Germinal center (tissue), 1 donor: Measurements from ENCODE around the gene ANO1.

Experiments used
- DNase-seq: peaks from one replicate; pipeline ENCODE4 v3.0.0; 2012; ENCODE audit warnings: mixed read lengths, low spot score

ANO1 gene

GRCh38 chr11:70164705-70165104, 86.6 kb downstream of the ANO1 start:
- no peak for DNase-seq

- DNase-seq: no peak
These were observed 89.0 kb downstream of the ANO1 start for GRCh38 chr11:70167120-70167519.

DNA sequence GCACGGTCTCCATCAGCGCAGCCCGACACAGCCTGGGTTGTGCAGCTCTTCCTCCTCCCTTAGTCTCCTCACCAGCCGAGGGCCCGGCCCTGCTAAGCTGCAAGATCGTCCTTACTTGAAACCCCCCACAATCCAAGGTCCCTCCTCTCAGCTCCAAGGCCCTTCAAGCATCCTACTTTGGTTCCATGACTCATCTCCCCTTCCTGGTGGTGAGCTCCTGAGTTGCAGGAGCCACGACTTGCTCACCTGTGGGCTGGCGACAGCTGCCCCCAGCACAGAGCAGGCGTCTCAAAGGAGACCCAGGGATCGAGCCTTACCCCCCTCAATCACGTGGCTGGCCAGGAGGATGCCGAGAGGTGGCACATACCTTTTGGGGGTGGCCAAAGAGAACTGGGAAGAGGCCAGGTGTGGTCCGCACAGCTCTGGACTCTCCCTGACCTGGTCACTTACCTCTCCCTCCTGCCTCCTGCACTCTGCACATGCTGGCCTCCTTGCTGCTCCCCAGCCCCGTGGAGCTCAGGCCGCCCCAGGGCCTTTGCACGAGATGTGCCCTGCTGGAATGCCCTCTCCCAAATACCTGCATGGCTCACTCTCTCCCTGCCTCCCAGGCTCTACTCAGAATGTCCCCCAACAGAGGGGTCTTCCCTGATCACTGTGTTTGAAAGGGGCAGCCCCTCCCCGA, 89.7 kb downstream of the ANO1 start:
- no peak for DNase-seq

DNA sequence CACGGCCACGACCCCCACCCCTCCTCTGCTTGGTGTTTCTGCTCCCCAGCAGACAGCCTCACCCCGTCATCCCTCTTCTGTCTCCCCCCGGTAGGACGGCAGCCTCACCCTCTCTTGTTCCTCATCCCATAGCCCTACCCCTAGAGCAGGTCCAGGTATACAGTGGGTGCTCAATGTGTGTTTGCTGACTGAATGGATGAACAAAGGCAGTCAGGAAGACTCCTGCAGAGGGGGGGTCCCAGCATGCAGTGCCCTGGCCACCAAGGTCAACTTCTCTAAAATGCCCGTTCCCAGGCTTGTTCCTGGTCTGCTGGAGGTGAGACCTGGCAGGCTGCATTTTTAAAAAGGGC, 90.3 kb downstream of the ANO1 start:
- DNase-seq: no peak

GRCh38 chr11:70169127-70169526, 91.0 kb downstream of the ANO1 start:
- no peak for DNase-seq

- DNase-seq: no peak
These were observed 91.5 kb downstream of the ANO1 start for GRCh38 chr11:70169632-70170031.

DNA sequence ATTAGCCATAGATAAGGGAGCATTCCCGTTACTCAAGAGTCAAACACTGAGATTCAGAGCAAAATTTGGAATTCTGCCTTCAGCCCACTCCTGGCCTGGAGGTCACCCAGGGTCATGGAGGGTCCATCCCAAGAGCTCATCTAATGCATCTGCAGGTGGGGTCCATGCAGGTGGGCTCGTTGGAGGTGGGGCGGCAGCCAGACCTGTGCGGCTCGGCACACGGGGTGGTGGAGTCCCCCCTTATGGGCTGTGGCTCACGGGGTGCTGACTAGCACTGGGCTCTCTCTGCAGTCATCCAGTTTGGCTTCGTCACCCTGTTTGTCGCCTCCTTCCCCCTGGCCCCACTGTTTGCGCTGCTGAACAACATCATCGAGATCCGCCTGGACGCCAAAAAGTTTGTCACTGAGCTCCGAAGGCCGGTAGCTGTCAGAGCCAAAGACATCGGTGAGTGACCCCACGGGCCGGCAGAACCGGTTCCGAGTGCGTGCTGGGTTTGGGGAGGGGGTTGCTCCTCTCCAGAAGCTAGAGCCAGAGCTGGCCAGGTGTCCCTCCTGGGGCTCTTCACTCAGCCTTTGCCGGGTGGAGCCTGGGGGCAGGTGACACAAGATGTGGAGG, 92.6 kb downstream of the ANO1 start:
- DNase-seq: no peak

- no peak for DNase-seq
These were observed 94.9 kb downstream of the ANO1 start for GRCh38 chr11:70173018-70173417.

DNA sequence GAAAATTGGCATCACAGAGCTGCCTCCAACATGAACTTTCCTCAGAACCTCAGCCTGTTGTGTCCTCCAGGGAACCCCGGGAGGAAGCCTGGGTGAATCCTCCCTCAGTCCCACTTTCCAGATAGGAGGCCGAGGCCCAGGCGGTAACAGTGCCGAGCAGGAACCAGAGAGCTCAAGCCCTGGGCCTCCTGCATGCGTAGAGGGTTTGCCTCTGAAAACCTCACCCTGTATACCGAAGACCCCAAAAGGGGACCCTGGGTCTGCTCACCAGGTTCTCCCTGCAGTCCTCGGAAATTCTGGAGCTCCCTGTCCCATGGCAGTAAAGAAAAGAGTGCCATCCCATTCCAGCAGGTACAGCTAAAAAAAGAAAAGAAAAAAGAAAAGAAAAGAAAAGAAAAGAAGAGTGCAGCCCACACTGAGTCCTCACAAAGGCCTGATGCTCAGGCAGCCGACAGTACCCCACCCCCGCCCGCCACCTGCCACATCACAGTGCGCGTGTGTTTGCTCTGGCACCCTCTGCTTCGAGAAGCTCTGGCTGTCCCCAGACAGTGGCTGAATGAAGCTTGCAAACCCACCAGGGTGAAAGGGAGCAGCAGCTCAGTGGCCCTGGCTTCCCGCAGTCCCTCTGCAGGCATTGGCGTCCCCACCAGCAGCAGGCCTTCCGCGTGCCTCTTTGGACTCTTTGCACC, 96.6 kb downstream of the ANO1 start:
- DNase-seq: no peak

GRCh38 chr11:70175236-70175698, 97.2 kb downstream of the ANO1 start:
- no peak for DNase-seq

- DNase-seq: peak; percentile 82
These were observed 99.0 kb downstream of the ANO1 start for GRCh38 chr11:70176940-70177689.

GRCh38 chr11:70180906-70181305, 102.8 kb downstream of the ANO1 start:
- no peak for DNase-seq

GRCh38 chr11:70182266-70182665, 104.1 kb downstream of the ANO1 start:
- DNase-seq: no peak

DNA sequence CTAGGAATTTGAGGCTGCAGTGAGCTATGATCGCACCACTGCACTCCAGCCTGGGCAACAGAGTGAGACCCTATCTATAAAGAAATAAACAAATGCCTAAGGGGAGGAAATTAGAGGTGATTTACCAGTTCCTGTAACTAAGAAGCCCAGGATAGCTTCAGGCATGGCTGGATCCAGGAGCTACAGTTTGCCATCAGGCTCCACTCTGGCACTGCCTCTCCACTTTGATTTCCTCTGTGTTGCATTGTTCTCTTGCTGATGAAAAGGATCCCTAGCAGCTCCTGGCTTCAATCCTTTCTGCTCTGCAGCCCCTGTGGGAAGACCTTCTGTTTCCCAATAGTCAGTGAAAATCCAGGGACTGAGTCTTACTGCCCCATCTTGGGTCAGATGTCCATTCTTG, 104.9 kb downstream of the ANO1 start:
- no peak for DNase-seq

GRCh38 chr11:70183483-70184176, 105.5 kb downstream of the ANO1 start:
- no peak for DNase-seq

DNA sequence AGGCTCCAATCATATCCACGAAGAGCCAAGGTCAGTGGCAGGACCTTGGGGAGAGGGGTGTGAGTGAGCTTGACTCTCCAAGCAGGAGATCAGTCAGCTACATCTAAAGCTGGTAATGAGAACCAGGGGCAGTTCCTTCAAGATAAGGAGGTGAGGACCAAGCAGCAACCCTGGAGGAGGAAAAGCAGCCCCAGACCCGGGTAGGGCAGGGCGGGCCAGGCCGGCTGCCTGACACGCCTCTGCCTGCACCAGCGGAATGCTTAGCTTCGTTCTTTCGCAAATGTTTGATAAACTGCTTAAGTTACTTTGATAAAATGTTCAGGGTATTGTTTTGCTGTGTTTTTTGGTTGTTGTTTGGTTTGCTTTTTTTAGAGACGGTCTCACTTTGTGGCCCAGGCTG, 106.3 kb downstream of the ANO1 start:
- no peak for DNase-seq

DNA sequence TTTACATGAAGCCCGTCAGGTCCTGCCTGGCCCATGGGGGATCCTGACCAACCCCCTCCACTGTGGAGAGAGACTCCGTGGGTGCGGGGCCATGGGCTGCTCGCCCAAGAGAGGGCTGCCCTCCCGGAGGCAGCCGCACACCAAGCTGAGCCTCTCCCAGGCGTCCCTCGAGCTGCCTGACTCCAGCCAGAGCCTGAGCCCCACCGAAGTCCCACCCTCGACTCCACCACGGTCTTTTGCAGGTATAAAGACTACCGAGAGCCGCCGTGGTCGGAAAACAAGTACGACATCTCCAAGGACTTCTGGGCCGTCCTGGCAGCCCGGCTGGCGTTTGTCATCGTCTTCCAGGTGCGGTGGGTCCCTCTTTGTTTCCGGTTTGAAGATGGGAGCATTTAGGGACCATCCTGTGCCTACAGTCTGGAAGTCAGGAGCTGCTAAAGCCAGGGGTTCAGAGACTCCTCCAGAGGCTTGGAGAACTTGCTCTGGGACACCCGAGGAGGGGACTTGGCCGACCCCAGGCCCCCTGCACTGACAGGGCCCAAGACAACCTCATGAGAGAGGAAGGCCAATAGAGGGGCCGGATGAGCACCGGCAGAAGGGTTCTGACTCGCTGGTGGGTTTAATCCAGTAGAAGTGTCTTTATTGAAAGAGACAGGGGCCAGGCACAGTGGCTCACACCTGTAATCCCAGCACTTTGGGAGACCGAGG, 107.4 kb downstream of the ANO1 start:
- no peak for DNase-seq

GRCh38 chr11:70186420-70186819, 108.3 kb downstream of the ANO1 start:
- DNase-seq: no peak

DNA sequence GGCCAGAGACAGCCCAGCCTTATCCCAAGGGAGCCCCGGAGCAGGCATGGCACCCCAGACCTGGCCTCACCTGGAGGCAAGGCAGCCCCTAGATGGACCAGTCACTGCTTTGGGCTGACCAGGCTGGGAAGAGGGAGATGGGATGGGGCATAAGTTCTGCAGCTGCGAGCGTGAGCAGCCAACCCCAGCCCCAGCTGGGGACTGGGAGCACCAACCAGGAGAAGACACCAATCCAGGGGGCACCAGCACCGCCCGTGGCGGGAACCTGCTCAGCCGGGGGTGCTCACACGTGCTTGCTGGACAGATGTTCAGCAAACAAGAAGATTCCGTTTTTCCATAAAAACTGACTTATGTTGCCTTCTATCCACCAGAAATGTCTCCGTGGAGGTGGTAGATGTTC, 108.8 kb downstream of the ANO1 start:
- no peak for DNase-seq

- no peak for DNase-seq
These were observed 109.7 kb downstream of the ANO1 start for GRCh38 chr11:70187771-70188170.

- no peak for DNase-seq
These were observed 111.5 kb downstream of the ANO1 start for GRCh38 chr11:70189622-70190021.
